ENCODE data around the gene SP100. TPM values are rescaled to one million over a fixed set of nuclear protein-coding genes. Genes with fewer than 3 reads are reported as not detected.
A peak's percentile ranks its signal among the peaks of the same experiment; 100 is the strongest.
"Not testable (repeated sequence)": the region's sequence is repeated elsewhere in the genome, so short reads cannot be mapped to it uniquely, and the experiment has no call there.

SP100 gene
- total RNA-seq: 100 to 1,000 TPM; 106 to 498 (median 127) TPM

GRCh38 chr2:230416061-230416721 lies at the start of gene SP100:
SP100 (plus strand) TSS chr2:230416201; CDS start chr2:230416297, 96 bp downstream.
- Histone ChIP-seq H3K4me1 (peaks cover 0 to 21% (median 6%) of the 10 kb centered on the region in 4 donors), H3K9me3 (no peaks in the 10 kb centered on the region), H3K4me3 (peak within 1 kb of the TSS; percentile 49 to 59 (median 55)), H3K27ac (peak within 1 kb of the TSS; percentile 88 to 97 (median 90)), H3K27me3 (no peaks in the 10 kb centered on the region), H3K36me3 (no peaks in the 10 kb centered on the region)
- TF ChIP-seq POLR2A (IDR thresholded peaks at IDR 0.05) (peak; percentile 57 to 80), CTCF (IDR thresholded peaks at IDR 0.05) (no peak)
- peak; percentile 79 to 94 (median 89) for DNase-seq

- Histone ChIP-seq H3K4me1 (no peaks in the 10 kb centered on the region), H3K9me3 (no peaks in the 10 kb centered on the region), H3K27me3 (no peaks in the 10 kb centered on the region), H3K27ac (no peak overlapping the region), H3K4me3 (no peak overlapping the region), H3K36me3 (peaks cover 0 to 19% (median 0%) of the 10 kb centered on the region in 3 donors)
- no peak for DNase-seq
- no peak for TF ChIP-seq POLR2A (IDR thresholded peaks at IDR 0.05)
- no peak for TF ChIP-seq CTCF (IDR thresholded peaks at IDR 0.05)
Measured at GRCh38 chr2:230382108-230382507, 33.9 kb upstream of the SP100 start.

GRCh38 chr2:230383453-230383852 lies 32.5 kb upstream of the SP100 start:
- no peaks in the 10 kb centered on the region for H3K9me3 ChIP-seq
- H3K27ac ChIP-seq: no peak overlapping the region
- no peak for TF ChIP-seq CTCF (IDR thresholded peaks at IDR 0.05)
- no peak for TF ChIP-seq POLR2A (IDR thresholded peaks at IDR 0.05)
- H3K36me3 ChIP-seq: peaks cover 0 to 23% (median 0%) of the 10 kb centered on the region in 3 donors
- DNase-seq: no peak
- H3K4me3 ChIP-seq: no peak overlapping the region
- no peaks in the 10 kb centered on the region for H3K27me3 ChIP-seq
- H3K4me1 ChIP-seq: no peaks in the 10 kb centered on the region

- no peak for TF ChIP-seq CTCF (IDR thresholded peaks at IDR 0.05)
- no peak for TF ChIP-seq POLR2A (IDR thresholded peaks at IDR 0.05)
Measured at GRCh38 chr2:230384986-230385385, 31.0 kb upstream of the SP100 start.

GRCh38 chr2:230394301-230394700 lies 21.7 kb upstream of the SP100 start:
- DNase-seq: no peak
- Histone ChIP-seq H3K4me1 (no peaks in the 10 kb centered on the region), H3K4me3 (no peak overlapping the region), H3K9me3 (no peaks in the 10 kb centered on the region), H3K27ac (no peak overlapping the region), H3K36me3 (peaks cover 0 to 78% (median 0%) of the 10 kb centered on the region in 3 donors), H3K27me3 (no peaks in the 10 kb centered on the region)
- TF ChIP-seq CTCF (IDR thresholded peaks at IDR 0.05) (no peak), POLR2A (IDR thresholded peaks at IDR 0.05) (no peak)

More at GRCh38 chr2:230384986-230385385, 31.0 kb upstream of the SP100 start:
- Histone ChIP-seq H3K9me3 (no peaks in the 10 kb centered on the region), H3K27ac (no peak overlapping the region), H3K36me3 (peaks cover 0 to 39% (median 0%) of the 10 kb centered on the region in 3 donors), H3K4me3 (no peak overlapping the region), H3K27me3 (no peaks in the 10 kb centered on the region), H3K4me1 (no peaks in the 10 kb centered on the region)
- DNase-seq: no peak

GRCh38 chr2:230398698-230399097 lies 17.3 kb upstream of the SP100 start:
- peaks cover 0 to 55% (median 0%) of the 10 kb centered on the region in 3 donors for H3K36me3 ChIP-seq
- not testable (repeated sequence) for H3K9me3 ChIP-seq, H3K27me3 ChIP-seq, H3K27ac ChIP-seq, DNase-seq, H3K4me1 ChIP-seq, H3K4me3 ChIP-seq
